ENCODE measurements around the gene FAF1.

DNA sequence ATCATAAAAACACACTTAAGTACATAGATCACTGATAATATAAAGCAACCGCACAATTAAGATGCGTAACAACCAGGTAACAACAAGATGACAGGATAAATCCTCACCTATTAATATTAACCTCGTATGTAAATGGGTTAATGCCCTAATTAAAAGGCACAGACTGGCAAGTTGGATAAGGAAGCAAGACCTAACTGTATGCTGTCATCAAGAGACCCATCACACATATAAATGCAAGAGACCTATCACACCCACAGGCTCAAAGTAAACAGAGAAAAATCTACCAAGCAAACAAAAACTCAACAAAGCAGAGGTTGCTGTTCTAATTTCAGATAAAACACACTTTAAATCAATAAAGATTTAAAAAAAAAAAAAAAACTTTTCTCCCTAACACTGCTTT is 151.8 kb downstream of the FAF1 start:
- no peak for TF ChIP-seq EZH2phosphoT487 (IDR thresholded peaks at IDR 0.05; ENCODE audit: borderline replicate concordance, low read length)
- TF ChIP-seq, protein P1, sequence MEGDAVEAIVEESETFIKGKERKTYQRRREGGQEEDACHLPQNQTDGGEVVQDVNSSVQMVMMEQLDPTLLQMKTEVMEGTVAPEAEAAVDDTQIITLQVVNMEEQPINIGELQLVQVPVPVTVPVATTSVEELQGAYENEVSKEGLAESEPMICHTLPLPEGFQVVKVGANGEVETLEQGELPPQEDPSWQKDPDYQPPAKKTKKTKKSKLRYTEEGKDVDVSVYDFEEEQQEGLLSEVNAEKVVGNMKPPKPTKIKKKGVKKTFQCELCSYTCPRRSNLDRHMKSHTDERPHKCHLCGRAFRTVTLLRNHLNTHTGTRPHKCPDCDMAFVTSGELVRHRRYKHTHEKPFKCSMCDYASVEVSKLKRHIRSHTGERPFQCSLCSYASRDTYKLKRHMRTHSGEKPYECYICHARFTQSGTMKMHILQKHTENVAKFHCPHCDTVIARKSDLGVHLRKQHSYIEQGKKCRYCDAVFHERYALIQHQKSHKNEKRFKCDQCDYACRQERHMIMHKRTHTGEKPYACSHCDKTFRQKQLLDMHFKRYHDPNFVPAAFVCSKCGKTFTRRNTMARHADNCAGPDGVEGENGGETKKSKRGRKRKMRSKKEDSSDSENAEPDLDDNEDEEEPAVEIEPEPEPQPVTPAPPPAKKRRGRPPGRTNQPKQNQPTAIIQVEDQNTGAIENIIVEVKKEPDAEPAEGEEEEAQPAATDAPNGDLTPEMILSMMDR (IDR thresholded peaks at IDR 0.05; ENCODE audit: low read depth, low read length, poor library complexity, severe bottlenecking), result no peak

Measured in DOHH2 (cell line).